ENCODE measurements around the gene NOM1. TPM values are rescaled to one million over a fixed set of nuclear protein-coding genes. Genes with fewer than 3 reads are reported as not detected.

NOM1 gene
- polyA plus RNA-seq, 1 of the 3 experiments (the other 2 are of a cell fraction): 18.1 TPM

DNA sequence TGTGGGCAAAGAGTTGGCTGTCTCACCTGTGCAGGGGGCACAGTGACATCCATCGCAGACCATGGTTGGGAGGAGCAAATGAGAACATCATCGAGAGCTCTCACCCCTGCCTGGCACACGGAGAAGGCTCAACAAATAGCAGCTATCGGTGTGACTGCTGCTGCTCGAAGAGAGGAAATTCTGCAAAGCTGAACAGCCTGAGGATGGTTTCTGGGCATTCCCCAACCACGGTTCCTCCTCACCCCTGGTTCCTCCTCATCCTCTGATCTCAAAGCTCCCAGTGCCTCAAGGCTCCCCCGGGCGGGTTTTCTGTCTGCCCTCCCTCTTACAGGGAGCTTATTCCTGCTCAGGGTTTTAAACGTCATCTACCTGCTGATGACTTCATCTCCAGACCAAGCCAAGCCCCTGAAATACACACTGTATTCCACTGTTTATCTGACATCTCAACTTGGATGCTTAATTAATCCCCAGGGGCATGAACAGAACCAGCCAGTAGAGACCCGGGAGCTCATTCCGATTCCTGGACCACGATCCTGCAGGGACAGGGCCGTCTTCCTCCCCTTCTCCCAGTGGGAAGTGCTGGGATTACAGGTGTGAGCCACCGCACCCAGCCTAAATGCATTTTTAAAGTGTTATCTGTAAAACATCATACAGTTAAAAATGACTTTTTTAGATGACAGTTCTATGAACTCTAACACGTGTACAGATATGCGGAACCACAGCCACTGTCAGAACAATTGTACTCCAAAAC, 19.5 kb upstream of the NOM1 start:
- Histone ChIP-seq H3K4me3 (ENCODE audit: low read depth in 2 of 2, low read length in 1 of 2) (no peak overlapping the region), H3K9me3 (no peaks in the 10 kb centered on the region), H3F3A (replicated peaks; ENCODE audit: insufficient read depth) (no peaks in the 10 kb centered on the region), H3K79me2 (ENCODE audit: insufficient read depth) (no peaks in the 10 kb centered on the region), H3K4me1 (ENCODE audit: control insufficient read depth in 1 of 2, insufficient read depth in 2 of 2, low read depth in 1 of 2, low read length in 1 of 2) (peaks cover 0 to 11% of the 10 kb centered on the region in 2 experiments; a peak in 1 of 4 replicates), H3K4me2 (no peak overlapping the region), H3K27ac (ENCODE audit: low read depth in 2 of 2, low read length in 1 of 2) (no peak overlapping the region), H2AFZ (ENCODE audit: low read depth) (no peak overlapping the region), H4K20me1 (ENCODE audit: insufficient read depth) (no peaks in the 10 kb centered on the region), H3K27me3 (ENCODE audit: insufficient read depth) (no peaks in the 10 kb centered on the region), H3K9ac (no peak overlapping the region), H3K36me3 (replicated peaks in 1 of 2; ENCODE audit: control insufficient read depth in 1 of 2, insufficient read depth in 2 of 2, low read length in 1 of 2) (no peaks in the 10 kb centered on the region), H3K9me2 (no peaks in the 10 kb centered on the region)
- DNase-seq: no peak
- ChIA-PET POLR2A (no interaction called here), CTCF (interaction anchor here (1.0 to 4.3 kb wide), 3 partner anchors 14 to 20 kb away, joined by 3 to 24 read pairs (median 6); partner anchors contain the start of gene NOM1)
- TF ChIP-seq MEF2A (IDR thresholded peaks at IDR 0.05; ENCODE audit: borderline replicate concordance, low read depth) (no peak), FOXM1 (IDR thresholded peaks at IDR 0.05; ENCODE audit: low read depth) (no peak), JUND (IDR thresholded peaks at IDR 0.05) (no peak), GATA2 (CRISPR knock-in tag; IDR thresholded peaks at IDR 0.05) (no peak), IRF3 (IDR thresholded peaks at IDR 0.05; ENCODE audit: low read depth, low read length) (no peak), RCOR1 (IDR thresholded peaks at IDR 0.05; ENCODE audit: low read length) (no peak), REST (IDR thresholded peaks at IDR 0.05; ENCODE audit: low read depth, low read length) (no peak)
- TF ChIP-seq, protein P1, sequence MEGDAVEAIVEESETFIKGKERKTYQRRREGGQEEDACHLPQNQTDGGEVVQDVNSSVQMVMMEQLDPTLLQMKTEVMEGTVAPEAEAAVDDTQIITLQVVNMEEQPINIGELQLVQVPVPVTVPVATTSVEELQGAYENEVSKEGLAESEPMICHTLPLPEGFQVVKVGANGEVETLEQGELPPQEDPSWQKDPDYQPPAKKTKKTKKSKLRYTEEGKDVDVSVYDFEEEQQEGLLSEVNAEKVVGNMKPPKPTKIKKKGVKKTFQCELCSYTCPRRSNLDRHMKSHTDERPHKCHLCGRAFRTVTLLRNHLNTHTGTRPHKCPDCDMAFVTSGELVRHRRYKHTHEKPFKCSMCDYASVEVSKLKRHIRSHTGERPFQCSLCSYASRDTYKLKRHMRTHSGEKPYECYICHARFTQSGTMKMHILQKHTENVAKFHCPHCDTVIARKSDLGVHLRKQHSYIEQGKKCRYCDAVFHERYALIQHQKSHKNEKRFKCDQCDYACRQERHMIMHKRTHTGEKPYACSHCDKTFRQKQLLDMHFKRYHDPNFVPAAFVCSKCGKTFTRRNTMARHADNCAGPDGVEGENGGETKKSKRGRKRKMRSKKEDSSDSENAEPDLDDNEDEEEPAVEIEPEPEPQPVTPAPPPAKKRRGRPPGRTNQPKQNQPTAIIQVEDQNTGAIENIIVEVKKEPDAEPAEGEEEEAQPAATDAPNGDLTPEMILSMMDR (IDR thresholded peaks at IDR 0.05): no peak
- TF ChIP-seq, protein P2, sequence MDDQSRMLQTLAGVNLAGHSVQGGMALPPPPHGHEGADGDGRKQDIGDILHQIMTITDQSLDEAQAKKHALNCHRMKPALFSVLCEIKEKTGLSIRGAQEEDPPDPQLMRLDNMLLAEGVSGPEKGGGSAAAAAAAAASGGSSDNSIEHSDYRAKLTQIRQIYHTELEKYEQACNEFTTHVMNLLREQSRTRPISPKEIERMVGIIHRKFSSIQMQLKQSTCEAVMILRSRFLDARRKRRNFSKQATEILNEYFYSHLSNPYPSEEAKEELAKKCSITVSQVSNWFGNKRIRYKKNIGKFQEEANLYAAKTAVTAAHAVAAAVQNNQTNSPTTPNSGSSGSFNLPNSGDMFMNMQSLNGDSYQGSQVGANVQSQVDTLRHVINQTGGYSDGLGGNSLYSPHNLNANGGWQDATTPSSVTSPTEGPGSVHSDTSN (IDR thresholded peaks at IDR 0.05): no peak
- WGBS (ENCODE audit: low lambda C conversion rate): 61% methylated on average over 16 of the region's 16 CpGs
